ENCODE measurements around the gene DOCK4.

DOCK4 gene

DNA sequence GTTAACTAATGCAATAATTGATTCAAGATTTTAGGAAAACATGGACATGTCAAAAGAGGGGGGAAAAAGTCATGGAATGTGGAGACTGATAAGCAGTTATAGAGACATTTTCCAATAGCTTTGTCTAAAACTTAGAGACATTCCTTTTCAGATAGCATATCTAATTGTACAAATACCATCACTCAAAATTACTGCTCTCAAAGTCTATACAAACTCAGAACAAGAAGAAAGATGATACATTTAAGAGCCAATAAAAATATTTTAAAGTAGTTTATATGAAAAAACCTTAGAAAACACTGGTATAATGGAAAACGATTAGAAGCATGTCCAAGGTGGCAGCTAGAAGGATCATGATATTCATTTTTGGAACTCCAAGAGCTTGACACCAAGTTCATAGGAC lies 146.5 kb downstream of the DOCK4 start:
- no peaks in the 10 kb centered on the region for H3K36me3 ChIP-seq (ENCODE audit: control insufficient read depth in 1 of 2, insufficient read depth in 2 of 2, low read depth in 1 of 2, low read length in 2 of 2)
- no peaks in the 10 kb centered on the region for H3K27me3 ChIP-seq (ENCODE audit: control insufficient read depth in 1 of 2, insufficient read depth in 1 of 2, low read length in 2 of 2)
- no peaks in the 10 kb centered on the region for H3K9me3 ChIP-seq (ENCODE audit: control insufficient read depth, low read length)
- no peak overlapping the region for H2AFZ ChIP-seq (ENCODE audit: low read depth, low read length)
- no peak overlapping the region for H3K4me3 ChIP-seq (ENCODE audit: insufficient read depth in 1 of 2, low read depth in 1 of 2, low read length in 2 of 2)
- H2BK12ac ChIP-seq (ENCODE audit: low read length in 2 of 2) = no peak overlapping the region
- H2BK15ac ChIP-seq (ENCODE audit: low read depth, poor library complexity, severe bottlenecking) = no peak overlapping the region
- H3K23ac ChIP-seq (ENCODE audit: low read length in 2 of 2) = no peak overlapping the region
- no peak overlapping the region for H3K4ac ChIP-seq (ENCODE audit: low read depth in 1 of 2, low read length in 2 of 2)
- H2BK120ac ChIP-seq (ENCODE audit: low read depth, low read length) = no peak overlapping the region
- no peak overlapping the region for H2AK5ac ChIP-seq (ENCODE audit: low read length, severe bottlenecking)
- H3K79me1 ChIP-seq (replicated peaks; ENCODE audit: low read length, poor library complexity, severe bottlenecking) = peaks cover 23% of the 10 kb centered on the region
- no peak overlapping the region for H3K27ac ChIP-seq (ENCODE audit: low read length, poor library complexity, severe bottlenecking)
- H3K4me1 ChIP-seq (ENCODE audit: control insufficient read depth, insufficient read depth, low read depth, low read length) = peaks cover 1% of the 10 kb centered on the region
- no peak overlapping the region for H3K18ac ChIP-seq (ENCODE audit: low read depth in 1 of 2, low read length in 2 of 2)
- no peak overlapping the region for H3K14ac ChIP-seq (ENCODE audit: low read length in 2 of 2)
- no peak overlapping the region for H3K9ac ChIP-seq (ENCODE audit: low read length)
- H4K91ac ChIP-seq (ENCODE audit: low read length) = no peak overlapping the region
- H4K8ac ChIP-seq (ENCODE audit: low read length) = no peak overlapping the region
- no peak overlapping the region for H2BK5ac ChIP-seq (ENCODE audit: low read depth, low read length, poor library complexity, severe bottlenecking)
- no peak for DNase-seq
- 100% methylated on average over 1 of the region's 1 CpG for WGBS
- no peak overlapping the region for H3K4me2 ChIP-seq (ENCODE audit: low read length, poor library complexity, severe bottlenecking)

DNA sequence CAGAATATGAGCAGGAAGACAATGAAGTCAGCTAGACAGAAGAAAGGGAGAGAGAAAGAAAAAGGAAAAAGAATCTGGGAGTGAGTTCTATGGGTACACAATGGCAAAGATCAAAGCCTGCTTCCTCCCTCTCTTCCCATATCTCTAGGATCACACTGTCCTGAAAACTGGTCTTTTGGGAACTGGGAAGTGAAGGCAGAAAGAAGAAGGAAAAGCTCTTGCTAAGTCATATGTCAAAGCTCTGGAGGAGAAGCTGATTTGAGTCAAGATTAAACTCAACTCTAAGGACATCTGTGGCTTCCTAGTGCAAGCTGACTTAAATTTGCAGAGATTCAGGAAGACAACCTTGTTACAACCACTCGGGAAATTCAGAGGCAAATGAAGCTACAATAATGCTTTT lies 147.5 kb downstream of the DOCK4 start:
- Histone ChIP-seq H3K36me3 (ENCODE audit: control insufficient read depth in 1 of 2, insufficient read depth in 2 of 2, low read depth in 1 of 2, low read length in 2 of 2) (no peaks in the 10 kb centered on the region), H4K8ac (ENCODE audit: low read length) (no peak overlapping the region), H3K18ac (ENCODE audit: low read depth in 1 of 2, low read length in 2 of 2) (no peak overlapping the region), H3K9ac (ENCODE audit: low read length) (no peak overlapping the region), H2AK5ac (ENCODE audit: low read length, severe bottlenecking) (no peak overlapping the region), H3K79me1 (replicated peaks; ENCODE audit: low read length, poor library complexity, severe bottlenecking) (peaks cover 20% of the 10 kb centered on the region), H2BK15ac (ENCODE audit: low read depth, poor library complexity, severe bottlenecking) (no peak overlapping the region), H3K4me1 (ENCODE audit: control insufficient read depth, insufficient read depth, low read depth, low read length) (peaks cover 4% of the 10 kb centered on the region), H3K27ac (ENCODE audit: low read length, poor library complexity, severe bottlenecking) (no peak overlapping the region), H2BK5ac (ENCODE audit: low read depth, low read length, poor library complexity, severe bottlenecking) (no peak overlapping the region), H3K9me3 (ENCODE audit: control insufficient read depth, low read length) (no peaks in the 10 kb centered on the region), H3K4me3 (ENCODE audit: insufficient read depth in 1 of 2, low read depth in 1 of 2, low read length in 2 of 2) (no peak overlapping the region), H3K4ac (ENCODE audit: low read depth in 1 of 2, low read length in 2 of 2) (no peak overlapping the region), H2BK12ac (ENCODE audit: low read length in 2 of 2) (no peak overlapping the region), H3K4me2 (ENCODE audit: low read length, poor library complexity, severe bottlenecking) (no peak overlapping the region), H4K91ac (ENCODE audit: low read length) (no peak overlapping the region), H2BK120ac (ENCODE audit: low read depth, low read length) (no peak overlapping the region), H3K14ac (ENCODE audit: low read length in 2 of 2) (no peak overlapping the region), H3K27me3 (ENCODE audit: control insufficient read depth in 1 of 2, insufficient read depth in 1 of 2, low read length in 2 of 2) (no peaks in the 10 kb centered on the region), H2AFZ (ENCODE audit: low read depth, low read length) (no peak overlapping the region), H3K23ac (ENCODE audit: low read length in 2 of 2) (no peak overlapping the region)
- no peak for DNase-seq
- WGBS = 93% methylated on average over 1 of the region's 1 CpG

DNA sequence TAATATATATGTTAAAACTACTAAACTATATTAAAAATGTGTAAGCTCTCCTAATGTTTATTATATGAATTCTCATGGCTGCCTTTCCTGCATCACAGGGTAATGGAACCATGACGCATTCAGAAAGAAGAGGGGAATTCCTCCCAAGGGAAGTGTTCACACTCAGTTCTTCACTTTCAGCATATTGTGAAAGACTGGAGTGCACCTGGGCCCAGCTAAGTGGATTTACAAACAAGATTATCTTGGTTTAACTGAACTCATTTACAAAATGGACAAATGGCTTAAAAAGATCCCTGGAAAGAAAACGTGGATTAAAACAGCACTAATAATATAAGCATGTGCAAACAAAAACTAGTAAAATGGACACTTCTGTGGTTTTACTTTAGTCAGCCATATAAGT lies 149.8 kb downstream of the DOCK4 start:
- no peaks in the 10 kb centered on the region for H3K9me3 ChIP-seq (ENCODE audit: control insufficient read depth, low read length)
- H3K27ac ChIP-seq (ENCODE audit: low read length, poor library complexity, severe bottlenecking) = no peak overlapping the region
- no peak overlapping the region for H2AFZ ChIP-seq (ENCODE audit: low read depth, low read length)
- peaks cover 6% of the 10 kb centered on the region for H3K4me1 ChIP-seq (ENCODE audit: control insufficient read depth, insufficient read depth, low read depth, low read length)
- no peak overlapping the region for H4K8ac ChIP-seq (ENCODE audit: low read length)
- DNase-seq = peak; percentile 90
- no peak overlapping the region for H3K9ac ChIP-seq (ENCODE audit: low read length)
- no peak overlapping the region for H4K91ac ChIP-seq (ENCODE audit: low read length)
- WGBS = 57% methylated on average over 1 of the region's 2 CpGs
- no peak overlapping the region for H3K4me2 ChIP-seq (ENCODE audit: low read length, poor library complexity, severe bottlenecking)
- no peaks in the 10 kb centered on the region for H3K27me3 ChIP-seq (ENCODE audit: control insufficient read depth in 1 of 2, insufficient read depth in 1 of 2, low read length in 2 of 2)
- no peak overlapping the region for H2BK120ac ChIP-seq (ENCODE audit: low read depth, low read length)
- no peaks in the 10 kb centered on the region for H3K36me3 ChIP-seq (ENCODE audit: control insufficient read depth in 1 of 2, insufficient read depth in 2 of 2, low read depth in 1 of 2, low read length in 2 of 2)
- H2BK12ac ChIP-seq (ENCODE audit: low read length in 2 of 2) = no peak overlapping the region
- no peak overlapping the region for H3K18ac ChIP-seq (ENCODE audit: low read depth in 1 of 2, low read length in 2 of 2)
- H3K4ac ChIP-seq (ENCODE audit: low read depth in 1 of 2, low read length in 2 of 2) = no peak overlapping the region
- H2BK5ac ChIP-seq (ENCODE audit: low read depth, low read length, poor library complexity, severe bottlenecking) = no peak overlapping the region
- peaks cover 17% of the 10 kb centered on the region for H3K79me1 ChIP-seq (replicated peaks; ENCODE audit: low read length, poor library complexity, severe bottlenecking)
- H2AK5ac ChIP-seq (ENCODE audit: low read length, severe bottlenecking) = no peak overlapping the region
- no peak overlapping the region for H3K4me3 ChIP-seq (ENCODE audit: insufficient read depth in 1 of 2, low read depth in 1 of 2, low read length in 2 of 2)
- no peak overlapping the region for H3K14ac ChIP-seq (ENCODE audit: low read length in 2 of 2)
- H2BK15ac ChIP-seq (ENCODE audit: low read depth, poor library complexity, severe bottlenecking) = no peak overlapping the region
- no peak overlapping the region for H3K23ac ChIP-seq (ENCODE audit: low read length in 2 of 2)

DNA sequence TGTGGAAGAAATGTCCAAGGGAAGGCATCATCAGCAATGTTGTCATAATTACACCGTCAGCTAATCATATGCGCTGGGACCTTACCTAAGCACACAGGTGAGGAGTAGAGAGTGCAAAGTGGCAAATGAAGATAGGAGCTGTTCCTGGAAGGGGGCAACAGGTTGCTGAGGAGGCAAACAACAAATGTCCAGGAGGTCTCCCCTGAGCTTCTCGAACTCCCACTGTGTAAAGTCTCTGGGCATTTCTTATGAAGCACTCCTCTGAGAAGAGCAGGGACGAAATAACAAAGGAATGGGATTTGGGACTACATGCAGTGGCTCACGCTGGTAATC lies 152.5 kb downstream of the DOCK4 start:
- Histone ChIP-seq H3K79me1 (replicated peaks; ENCODE audit: low read length, poor library complexity, severe bottlenecking) (peaks cover 13% of the 10 kb centered on the region), H2BK12ac (ENCODE audit: low read length in 2 of 2) (no peak overlapping the region), H3K9me3 (ENCODE audit: control insufficient read depth, low read length) (no peaks in the 10 kb centered on the region), H3K4ac (ENCODE audit: low read depth in 1 of 2, low read length in 2 of 2) (no peak overlapping the region), H3K23ac (ENCODE audit: low read length in 2 of 2) (no peak overlapping the region), H3K36me3 (ENCODE audit: control insufficient read depth in 1 of 2, insufficient read depth in 2 of 2, low read depth in 1 of 2, low read length in 2 of 2) (no peaks in the 10 kb centered on the region), H2BK15ac (ENCODE audit: low read depth, poor library complexity, severe bottlenecking) (no peak overlapping the region), H2AFZ (ENCODE audit: low read depth, low read length) (no peak overlapping the region), H3K18ac (ENCODE audit: low read depth in 1 of 2, low read length in 2 of 2) (peak overlapping the region in 1 of 2 experiments; percentile 26), H2AK5ac (ENCODE audit: low read length, severe bottlenecking) (no peak overlapping the region), H3K9ac (ENCODE audit: low read length) (no peak overlapping the region), H3K4me3 (ENCODE audit: insufficient read depth in 1 of 2, low read depth in 1 of 2, low read length in 2 of 2) (no peak overlapping the region), H3K4me1 (ENCODE audit: control insufficient read depth, insufficient read depth, low read depth, low read length) (peaks cover 5% of the 10 kb centered on the region), H4K8ac (ENCODE audit: low read length) (no peak overlapping the region), H3K27me3 (ENCODE audit: control insufficient read depth in 1 of 2, insufficient read depth in 1 of 2, low read length in 2 of 2) (no peaks in the 10 kb centered on the region), H2BK5ac (ENCODE audit: low read depth, low read length, poor library complexity, severe bottlenecking) (no peak overlapping the region), H3K14ac (ENCODE audit: low read length in 2 of 2) (no peak overlapping the region), H2BK120ac (ENCODE audit: low read depth, low read length) (no peak overlapping the region), H3K4me2 (ENCODE audit: low read length, poor library complexity, severe bottlenecking) (no peak overlapping the region), H3K27ac (ENCODE audit: low read length, poor library complexity, severe bottlenecking) (no peak overlapping the region), H4K91ac (ENCODE audit: low read length) (no peak overlapping the region)
- WGBS = 93% methylated on average over 5 of the region's 5 CpGs
- DNase-seq = no peak
